ENCODE results near the gene PRLR.
"Not testable (repeated sequence)": the region's sequence is repeated elsewhere in the genome, so short reads cannot be mapped to it uniquely, and the experiment has no call there.

GRCh38 chr5:35101720-35102119 lies 128.6 kb downstream of the PRLR start:
- not testable (repeated sequence) for TF ChIP-seq CTCF (conservative IDR thresholded peaks at IDR 0.05); ZFX (IDR thresholded peaks at IDR 0.05)

Measured in C4-2B (cell line).